Measurements from ENCODE around the gene GNB2. TPM values are rescaled to one million over a fixed set of nuclear protein-coding genes. Genes with fewer than 3 reads are reported as not detected.

GNB2 gene
- total RNA-seq, 2 experiments from 2014 or later: 235 to 241 TPM

Other genes with a start within 250 kb of the GNB2 start
- gene ZCWPW1, start 245.0 kb upstream of the GNB2 start, total RNA-seq: 1 to 10 TPM; 2.3 TPM
- gene MEPCE, start 243.9 kb upstream of the GNB2 start, total RNA-seq: 10 to 100 TPM; 69.9 to 70.3 TPM
- gene PPP1R35, start 237.2 kb upstream of the GNB2 start, total RNA-seq: 10 to 100 TPM; 47.3 to 47.8 TPM
- gene SPACDR, start 209.5 kb upstream of the GNB2 start, total RNA-seq: 1 to 10 TPM; 1.4 to 1.6 TPM
- 10 to 100 TPM; 90.9 to 95.0 TPM for gene TSC22D4, start 194.5 kb upstream of the GNB2 start, total RNA-seq
- under 1 TPM; 0.13 to 0.15 TPM for gene NYAP1, start 189.8 kb upstream of the GNB2 start, total RNA-seq
- 10 to 100 TPM; 64.1 to 64.8 TPM for gene AGFG2, start 134.5 kb upstream of the GNB2 start, total RNA-seq
- gene SAP25, start 99.8 kb upstream of the GNB2 start, total RNA-seq: 1 to 10 TPM; 5.6 to 7.5 TPM
- 10 to 100 TPM; 80.3 to 84.5 TPM for gene LRCH4, start 87.6 kb upstream of the GNB2 start, total RNA-seq
- gene FBXO24, start 87.4 kb upstream of the GNB2 start, total RNA-seq: under 1 TPM; 0.36 TPM
- 1 to 10 TPM; 6.3 to 8.1 TPM for gene PCOLCE, start 71.4 kb upstream of the GNB2 start, total RNA-seq
- gene MOSPD3, start 61.2 kb upstream of the GNB2 start, total RNA-seq: 10 to 100 TPM; 15.4 to 16.7 TPM
- gene TFR2, start 32.2 kb upstream of the GNB2 start, total RNA-seq: 10 to 100 TPM; 17.7 to 21.8 TPM
- gene ACTL6B, start 17.3 kb upstream of the GNB2 start, total RNA-seq: not detected
- gene GIGYF1, start 20.5 kb downstream of the GNB2 start, total RNA-seq: 10 to 100 TPM; 47.8 to 48.6 TPM
- 10 to 100 TPM; 82.3 to 85.9 TPM for gene POP7, start 32.4 kb downstream of the GNB2 start, total RNA-seq
- gene EPO, start 46.7 kb downstream of the GNB2 start, total RNA-seq: under 1 TPM in 1 of 2 experiments, not detected in 1; 0.15 TPM
- gene ZAN, start 59.9 kb downstream of the GNB2 start, total RNA-seq: not detected
- gene EPHB4, start 153.8 kb downstream of the GNB2 start, total RNA-seq: 1 to 10 TPM; 2.9 to 3.5 TPM
- 10 to 100 TPM; 24.9 to 26.4 TPM for gene SLC12A9, start 179.0 kb downstream of the GNB2 start, total RNA-seq
- 10 to 100 TPM; 33.6 to 35.8 TPM for gene TRIP6, start 193.6 kb downstream of the GNB2 start, total RNA-seq
- gene SRRT, start 201.4 kb downstream of the GNB2 start, total RNA-seq: 100 to 1,000 TPM; 302 to 308 TPM
- gene UFSP1, start 216.0 kb downstream of the GNB2 start, total RNA-seq: 1 to 10 TPM; 3.0 to 4.8 TPM
- under 1 TPM; 0.13 to 0.23 TPM for gene ACHE, start 222.1 kb downstream of the GNB2 start, total RNA-seq

Measured in activated CD8-positive, alpha-beta memory T cell treated with anti-CD3 and anti-CD28 coated beads for 36 hours (primary cell).